Measurements from ENCODE around the gene CCDC24.

The CCDC24 gene

GRCh38 chr1:43981135-43981491 lies 10.3 kb upstream of the CCDC24 start:
- DNase-seq, result no peak

- DNase-seq, result no peak
Measured at GRCh38 chr1:43981636-43982035, 9.8 kb upstream of the CCDC24 start.

GRCh38 chr1:43982241-43982640 lies 9.2 kb upstream of the CCDC24 start:
- no peak for DNase-seq

GRCh38 chr1:43982808-43983207 lies 8.6 kb upstream of the CCDC24 start:
- no peak for DNase-seq

- DNase-seq, result no peak
Measured at GRCh38 chr1:43983253-43983899, 8.0 kb upstream of the CCDC24 start.

- DNase-seq, result no peak
Measured at GRCh38 chr1:43984855-43985254, 6.5 kb upstream of the CCDC24 start.

- no peak for DNase-seq
Measured at GRCh38 chr1:43985984-43986595, 5.3 kb upstream of the CCDC24 start.

GRCh38 chr1:43986712-43987111 lies 4.7 kb upstream of the CCDC24 start:
- DNase-seq, result no peak

GRCh38 chr1:43987159-43987902 lies 4.1 kb upstream of the CCDC24 start:
- DNase-seq, result no peak

- DNase-seq, result no peak
Measured at GRCh38 chr1:43990271-43991199, 864 bp upstream of the CCDC24 start.

- DNase-seq, result no peak
Measured at GRCh38 chr1:43991200-43991475, 261 bp upstream of the CCDC24 start.

- DNase-seq, result no peak
Measured at GRCh38 chr1:43992232-43992995, 1.0 kb downstream of the CCDC24 start.

GRCh38 chr1:43993206-43993914 lies 2.0 kb downstream of the CCDC24 start:
- DNase-seq, result no peak

GRCh38 chr1:43994071-43994470 lies 2.7 kb downstream of the CCDC24 start:
- no peak for DNase-seq

- no peak for DNase-seq
Measured at GRCh38 chr1:43994794-43995790, 3.7 kb downstream of the CCDC24 start.

- DNase-seq, result no peak
Measured at GRCh38 chr1:43995984-43996732, 4.8 kb downstream of the CCDC24 start.

GRCh38 chr1:43996733-43997115 lies 5.3 kb downstream of the CCDC24 start:
- no peak for DNase-seq

GRCh38 chr1:43997295-43997999 lies 6.0 kb downstream of the CCDC24 start:
- no peak for DNase-seq

- no peak for DNase-seq
Measured at GRCh38 chr1:43998000-43998378, 6.6 kb downstream of the CCDC24 start.

Measured in right hindlimb (tissue), 1 donor.